Lower leg skin (tissue), 4 donors: ENCODE data around the gene LRRC25. TPM values are rescaled to one million over a fixed set of nuclear protein-coding genes. Genes with fewer than 3 reads are reported as not detected.

Experiments used
- DNase-seq, 2 donors: peaks; one replicate each; pipeline ENCODE4 v3.0.0-alpha.2; 2019; ENCODE audit warnings: low spot score in 2 of 2
- H3K4me3 ChIP-seq: fragments of 200-600 bp; sonication (generic); 2 replicates; pipeline ENCODE4 v1.5.1; 2017; ENCODE audit warnings: mild to moderate bottlenecking, low read depth; ENCODE audit not compliant: poor library complexity, severe bottlenecking
- POLR2A ChIP-seq, 2 donors: fragments of 450-650 bp; IDR thresholded peaks; one replicate each; pipeline ENCODE4 v1.6.1; 2016 to 2017; ENCODE audit warnings: antibody characterized with exemption in 2 of 2, mild to moderate bottlenecking in 1 of 2, moderate library complexity in 1 of 2
- WGBS, 2 donors: methylation state at CpG; one replicate each; pipeline ENCODE4 v1.1.5; 2018; 5-methylcytosine and 5-hydroxymethylcytosine counted together
- intact Hi-C: fragments of 100-400 bp; cut with DNase I; formaldehyde crosslinking; loops from one replicate; pipeline ENCODE4 v1.15.0; 2023; ENCODE audit warnings: low total_unique reads
- total RNA-seq, 4 donors: library from RNA; depleted of rRNA; stranded (reverse); fragments of >200 nt; gene quantifications; one replicate each; pipeline ENCODE4 v1.1.0, GENCODE V29; 2016
- TF ChIP-seq, protein P1 (sequence below), 3 donors: fragments of 450-650 bp; IDR thresholded peaks; one replicate each; pipeline ENCODE4 v1.5.1; 2016; ENCODE audit warnings: antibody characterized with exemption in 3 of 3, mild to moderate bottlenecking in 3 of 3, moderate library complexity in 2 of 3

LRRC25 gene
- total RNA-seq, 4 donors from 2014 or later = 1.2 to 3.4 (median 2.2) TPM; not detected in 1

DNA sequence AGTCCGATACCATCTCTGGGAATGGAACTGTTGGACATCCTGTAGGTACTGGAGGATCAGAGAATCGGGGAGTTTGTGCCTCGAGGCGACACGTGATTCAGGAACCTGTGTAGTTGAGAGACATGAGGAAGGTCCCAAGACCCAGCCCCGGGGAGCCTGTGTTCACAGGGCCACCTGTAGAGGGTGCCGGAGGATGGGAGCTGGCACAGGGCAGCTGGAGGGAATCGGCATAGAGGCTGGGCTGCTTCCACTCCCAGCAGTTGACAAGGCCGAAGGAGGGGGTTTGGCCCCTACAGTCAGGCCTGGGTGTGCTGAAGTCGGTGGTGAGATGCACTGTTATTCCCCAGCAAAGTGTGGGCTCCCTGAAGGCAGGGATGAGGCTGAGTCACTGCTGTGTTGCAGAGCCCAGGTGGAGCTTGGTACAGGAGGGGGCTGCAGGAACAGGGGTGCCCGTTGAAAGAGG, 43.0 kb upstream of the LRRC25 start:
- no peak for TF ChIP-seq POLR2A (IDR thresholded peaks at IDR 0.05)
- TF ChIP-seq, protein P1, sequence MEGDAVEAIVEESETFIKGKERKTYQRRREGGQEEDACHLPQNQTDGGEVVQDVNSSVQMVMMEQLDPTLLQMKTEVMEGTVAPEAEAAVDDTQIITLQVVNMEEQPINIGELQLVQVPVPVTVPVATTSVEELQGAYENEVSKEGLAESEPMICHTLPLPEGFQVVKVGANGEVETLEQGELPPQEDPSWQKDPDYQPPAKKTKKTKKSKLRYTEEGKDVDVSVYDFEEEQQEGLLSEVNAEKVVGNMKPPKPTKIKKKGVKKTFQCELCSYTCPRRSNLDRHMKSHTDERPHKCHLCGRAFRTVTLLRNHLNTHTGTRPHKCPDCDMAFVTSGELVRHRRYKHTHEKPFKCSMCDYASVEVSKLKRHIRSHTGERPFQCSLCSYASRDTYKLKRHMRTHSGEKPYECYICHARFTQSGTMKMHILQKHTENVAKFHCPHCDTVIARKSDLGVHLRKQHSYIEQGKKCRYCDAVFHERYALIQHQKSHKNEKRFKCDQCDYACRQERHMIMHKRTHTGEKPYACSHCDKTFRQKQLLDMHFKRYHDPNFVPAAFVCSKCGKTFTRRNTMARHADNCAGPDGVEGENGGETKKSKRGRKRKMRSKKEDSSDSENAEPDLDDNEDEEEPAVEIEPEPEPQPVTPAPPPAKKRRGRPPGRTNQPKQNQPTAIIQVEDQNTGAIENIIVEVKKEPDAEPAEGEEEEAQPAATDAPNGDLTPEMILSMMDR (IDR thresholded peaks at IDR 0.05) = no peak
- intact Hi-C loops = no loop called here
- WGBS, 2 donors = 48 to 49% methylated on average over 11 of the region's 11 CpGs
- H3K4me3 ChIP-seq = no peak overlapping the region
- DNase-seq = no peak

DNA sequence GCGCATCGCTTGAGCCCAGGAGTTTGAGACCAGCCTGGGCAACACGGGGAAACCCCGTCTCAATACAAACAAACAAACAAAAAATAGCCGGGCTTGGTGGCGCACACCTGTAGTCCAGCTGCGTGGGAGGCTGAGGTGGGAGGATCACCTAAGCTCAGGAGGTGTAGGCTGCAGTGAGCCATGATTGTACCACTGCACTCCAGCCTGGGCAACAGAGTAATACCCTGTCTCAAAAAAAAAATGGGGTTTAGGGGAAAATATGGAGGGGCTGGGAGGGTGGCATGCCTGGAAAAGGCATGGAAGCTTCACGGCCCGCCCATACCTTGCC, 42.5 kb upstream of the LRRC25 start:
- no peak for DNase-seq
- intact Hi-C loops = no loop called here
- TF ChIP-seq, protein P1 (IDR thresholded peaks at IDR 0.05) = no peak
- no peak for TF ChIP-seq POLR2A (IDR thresholded peaks at IDR 0.05)
- no peak overlapping the region for H3K4me3 ChIP-seq
- 71 to 84% methylated on average over 9 of the region's 9 CpGs for WGBS, 2 donors

DNA sequence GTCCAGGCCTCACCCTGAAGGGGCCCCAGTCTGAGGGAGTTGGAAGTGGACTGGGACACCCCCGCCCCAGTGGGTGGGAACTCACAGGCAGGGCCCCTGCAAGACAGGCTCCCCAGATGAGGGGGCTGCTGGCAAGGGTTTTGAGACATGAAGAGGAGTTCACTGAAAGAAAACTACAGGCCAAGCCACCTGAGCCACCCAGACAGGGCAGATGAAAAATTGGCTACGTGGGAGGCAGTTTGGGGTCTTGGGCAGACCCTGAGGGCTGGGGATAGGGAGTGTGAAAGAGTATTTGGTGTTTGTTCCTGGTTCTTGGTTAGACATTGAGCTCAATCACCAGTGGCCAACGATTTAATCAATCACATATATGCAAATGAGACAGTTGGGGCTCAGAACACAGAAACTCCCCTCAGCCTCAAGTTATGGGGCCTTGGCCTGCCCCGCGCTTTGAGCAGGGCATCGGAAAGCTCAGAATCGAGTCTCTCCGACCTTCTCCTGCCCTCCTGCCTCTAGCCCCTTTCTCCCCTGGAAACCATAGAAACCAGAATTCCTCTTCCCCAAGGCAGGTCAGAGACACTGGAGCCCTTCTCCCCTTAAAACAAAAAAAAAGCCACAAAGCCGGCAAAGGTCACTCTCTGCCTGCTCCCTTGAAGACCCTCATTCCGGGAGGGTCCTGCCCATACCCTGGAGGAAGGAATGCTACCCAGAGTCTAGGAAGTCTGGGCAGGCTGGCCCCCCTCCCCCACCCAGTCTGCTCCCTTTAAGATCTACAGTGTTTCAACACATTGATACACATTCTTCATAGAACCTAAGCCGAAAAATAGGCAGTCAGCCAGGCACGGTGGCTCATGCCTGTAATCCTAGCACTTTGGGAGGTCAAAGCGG, 41.8 kb upstream of the LRRC25 start:
- intact Hi-C loops = no loop called here
- WGBS, 2 donors = 50 to 60% methylated on average over 13 of the region's 13 CpGs
- TF ChIP-seq POLR2A (IDR thresholded peaks at IDR 0.05) = no peak
- TF ChIP-seq, protein P1 (IDR thresholded peaks at IDR 0.05) = no peak
- DNase-seq = no peak
- H3K4me3 ChIP-seq = no peak overlapping the region

DNA sequence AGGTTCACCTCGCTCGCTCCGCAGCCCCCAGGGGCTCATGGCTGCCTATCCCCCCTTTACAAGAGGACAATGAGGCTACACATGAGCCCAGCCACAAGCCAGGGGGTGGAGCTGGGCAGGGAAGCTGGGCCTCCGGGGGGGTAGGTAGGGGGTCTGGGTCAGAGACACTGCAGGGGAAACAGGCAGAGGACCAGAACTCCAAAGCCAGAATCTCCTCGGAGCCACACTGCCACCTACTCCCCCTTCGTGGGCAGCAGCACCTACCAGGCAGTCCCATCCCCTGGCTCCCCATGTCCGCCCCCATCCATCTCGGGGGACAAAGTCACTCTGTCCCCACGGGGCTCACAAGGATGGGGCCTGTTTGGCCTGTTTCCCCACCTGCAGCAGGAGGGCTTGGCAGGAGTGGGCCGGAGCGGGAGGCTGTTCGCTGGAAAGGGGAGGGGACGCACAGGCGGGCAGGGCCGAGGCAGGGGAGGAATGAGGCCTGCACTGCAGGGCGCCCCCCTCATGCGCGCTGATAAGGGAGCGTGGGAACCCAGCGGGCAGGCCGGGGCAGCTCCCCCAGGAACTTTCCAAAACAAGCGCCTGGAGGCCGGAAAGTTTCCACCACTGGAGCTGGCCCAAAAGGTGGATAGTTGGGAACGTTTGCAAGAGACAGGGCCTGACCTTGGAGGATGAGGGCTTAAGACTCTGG, 41.1 kb upstream of the LRRC25 start:
- DNase-seq = no peak
- intact Hi-C loops = no loop called here

DNA sequence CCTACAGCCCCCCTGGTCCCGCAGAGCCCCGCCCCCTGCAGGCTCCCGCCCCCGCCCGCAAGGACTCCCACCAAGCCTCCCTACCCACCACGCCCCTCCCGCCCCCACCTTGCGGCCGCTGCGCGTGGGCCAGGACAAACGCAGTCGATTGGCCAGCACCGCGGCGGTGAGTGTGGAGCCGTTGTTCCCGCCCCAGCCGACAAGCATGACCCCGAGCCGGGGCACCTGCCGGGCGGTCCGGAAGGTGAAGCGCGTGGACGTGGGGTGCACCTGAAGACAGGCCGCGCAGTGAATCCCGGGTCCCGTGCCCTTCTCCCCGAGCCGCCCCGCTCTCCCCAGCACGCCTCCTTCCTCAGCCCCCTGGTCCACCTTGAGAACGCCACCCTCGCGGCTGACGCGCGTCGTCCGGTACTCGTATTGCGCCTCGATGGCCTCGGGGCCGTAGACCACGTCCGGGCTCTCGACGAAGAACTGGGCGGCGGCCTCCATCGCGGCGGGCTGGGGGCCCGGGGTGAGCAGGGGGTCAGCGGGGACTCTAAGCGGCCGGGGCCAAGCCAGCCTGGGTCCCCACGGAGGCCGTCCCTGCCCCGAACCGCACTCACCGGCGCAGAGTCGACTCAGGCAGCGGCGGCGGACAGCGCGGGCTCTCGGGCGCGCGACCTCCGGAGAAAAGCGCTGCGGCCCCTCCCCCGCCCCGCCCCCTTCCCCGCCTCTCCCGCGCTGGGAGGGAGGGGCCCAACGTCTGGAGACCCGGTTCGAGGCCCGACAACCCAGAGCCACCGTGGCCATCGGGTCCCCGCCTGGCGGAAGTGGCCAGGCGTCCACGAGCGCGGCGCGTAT, 40.3 kb upstream of the LRRC25 start, which contains the start of gene ISYNA1:
Gene ISYNA1 (minus strand): TSS at position 643 of the 840 bp plus-strand sequence. CDS start 154 bp downstream, at position 489.
- H3K4me3 ChIP-seq = peak within 1 kb of the TSS; percentile 24
- peak in 1 of 2 donors; percentile 93 for DNase-seq
- TF ChIP-seq, protein P1 (IDR thresholded peaks at IDR 0.05) = no peak
- no peak for TF ChIP-seq POLR2A (IDR thresholded peaks at IDR 0.05)
- WGBS, 2 donors = 1 to 2% methylated on average over 22 to 41 of the region's 99 CpGs
- intact Hi-C loops = no loop called here

More for the DNA sequence above, 41.1 kb upstream of the LRRC25 start:
- no peak for TF ChIP-seq POLR2A (IDR thresholded peaks at IDR 0.05)
- TF ChIP-seq, protein P1 (IDR thresholded peaks at IDR 0.05) = no peak
- H3K4me3 ChIP-seq = no peak overlapping the region
- WGBS, 2 donors = 21 to 29% methylated on average over 19 to 23 of the region's 24 CpGs
